Measurements from ENCODE around the gene PADI1.

GRCh38 chr1:17287130-17287776, 82.3 kb downstream of the PADI1 start:
- TF ChIP-seq CTCF (IDR thresholded peaks at IDR 0.05) (no peak), POLR2A (IDR thresholded peaks at IDR 0.05) (no peak)
